ENCODE data around the gene MYO1H. TPM values are rescaled to one million over a fixed set of nuclear protein-coding genes. Genes with fewer than 3 reads are reported as not detected.

Gene MYO1H
- total and polyA plus RNA-seq, 2 of the 8 experiments (the other 6 are each of a cell fraction or from before 2014, with no cell fraction given): 0.03 TPM; not detected in 1

- Histone ChIP-seq H3K9ac (replicated peaks in 1 of 4; ENCODE audit: extremely low read depth in 1 of 4, low read depth in 3 of 4, low read length in 3 of 4) (no peak overlapping the region), H3K14ac (ENCODE audit: insufficient read length) (no peak overlapping the region), H4K5ac (ENCODE audit: insufficient read length, low read depth, low read length) (no peak overlapping the region), H3K4me3 (ENCODE audit: extremely low read depth in 1 of 4, insufficient read depth in 2 of 4, low read depth in 3 of 4, low read length in 4 of 4) (no peak overlapping the region), H4K91ac (replicated peaks; ENCODE audit: insufficient read length, low read length) (no peak overlapping the region), H3K56ac (replicated peaks; ENCODE audit: insufficient read length, low read depth, low read length) (no peak overlapping the region), H2BK20ac (ENCODE audit: low read length) (no peak overlapping the region), H3K27ac (ENCODE audit: low read depth, low read length) (no peak overlapping the region), H2BK12ac (ENCODE audit: low read depth, low read length) (no peak overlapping the region), H3K4me1 (replicated peaks in 1 of 4; ENCODE audit: control insufficient read depth in 3 of 4, insufficient read depth in 4 of 4, low read length in 3 of 4) (no peaks in the 10 kb centered on the region), H3K23ac (ENCODE audit: insufficient read length) (no peak overlapping the region), H2BK5ac (ENCODE audit: low read depth, low read length) (no peak overlapping the region), H3K79me1 (ENCODE audit: low read depth, low read length) (no peaks in the 10 kb centered on the region), H3K18ac (ENCODE audit: extremely low read depth, low read length) (no peak overlapping the region), H3K9me3 (ENCODE audit: insufficient read depth in 2 of 2, low read depth in 1 of 2, low read length in 1 of 2) (no peaks in the 10 kb centered on the region), H3K23me2 (ENCODE audit: low read depth, low read length) (no peaks in the 10 kb centered on the region), H4K20me1 (replicated peaks in 1 of 2; ENCODE audit: control insufficient read depth in 1 of 2, insufficient read depth in 2 of 2, low read length in 2 of 2) (peaks cover 0 to 2% of the 10 kb centered on the region in 2 experiments), H3K4ac (replicated peaks; ENCODE audit: insufficient read length, low read depth, low read length) (no peak overlapping the region), H2AK5ac (ENCODE audit: low read depth, low read length) (no peak overlapping the region), H3K27me3 (replicated peaks in 1 of 4; ENCODE audit: control insufficient read depth in 3 of 4, extremely low read depth in 1 of 4, insufficient read depth in 3 of 4, low read length in 3 of 4) (peaks cover 2 to 19% (median 10%) of the 10 kb centered on the region in 4 experiments), H3K36me3 (ENCODE audit: control insufficient read depth in 2 of 4, insufficient read depth in 4 of 4, low read length in 3 of 4) (no peaks in the 10 kb centered on the region), H3K79me2 (ENCODE audit: control insufficient read depth in 1 of 2, insufficient read depth in 2 of 2, low read length in 2 of 2) (no peaks in the 10 kb centered on the region), H2BK15ac (ENCODE audit: low read length) (no peak overlapping the region), H4K8ac (ENCODE audit: extremely low read depth, insufficient read depth, low read length) (no peak overlapping the region), H2AFZ (ENCODE audit: low read length) (no peak overlapping the region), H3K4me2 (ENCODE audit: insufficient read depth in 1 of 2, low read depth in 2 of 2, low read length in 2 of 2) (no peak overlapping the region), H2BK120ac (replicated peaks; ENCODE audit: low read depth, low read length) (no peak overlapping the region)
- FAIRE-seq (no peak), DNase-seq (ENCODE audit: low read depth in 1 of 2, low spot score in 2 of 2) (no peak)
- 76% methylated on average over 5 of the region's 5 CpGs; no CpG with 5 or more reads in 1 of the 2 experiments for WGBS, 2 experiments (ENCODE audit: extremely low coverage in 1 of 2, insufficient coverage in 1 of 2, insufficient read length in 1 of 2, insufficient replicate concordance in 2 of 2, low coverage in 1 of 2, low lambda C conversion rate in 2 of 2, missing lambda C conversion rate in 1 of 2)
- ChIA-PET CTCF (ENCODE audit: partially characterized antibody) (interaction anchor here (0.8 to 2.3 kb wide), 6 partner anchors 12 to 85 kb away, joined by 4 to 9 read pairs (median 6); no protein-coding TSS in a partner anchor), POLR2A (ENCODE audit: partially characterized antibody) (interaction anchor here (0.7 to 1.5 kb wide), 3 partner anchors 9 to 13 kb away, joined by 3 read pairs; no protein-coding TSS in a partner anchor)
- no peak for TF ChIP-seq KDM1A (IDR thresholded peaks at IDR 0.05; ENCODE audit: borderline replicate concordance, low read length)
- no peak for TF ChIP-seq JUND (IDR thresholded peaks at IDR 0.05; ENCODE audit: low read length)
- TF ChIP-seq CREB1 (IDR thresholded peaks at IDR 0.05): no peak
- TF ChIP-seq BACH1 (IDR thresholded peaks at IDR 0.05; ENCODE audit: low read length): no peak
- no peak for TF ChIP-seq RAD21 (IDR thresholded peaks at IDR 0.05 in 1 of 2, conservative IDR thresholded peaks at IDR 0.05 in 1 of 2; ENCODE audit: low read depth in 2 of 2, low read length in 2 of 2)
- TF ChIP-seq TCF12 (IDR thresholded peaks at IDR 0.05; ENCODE audit: low read depth, low read length): no peak
- no peak for TF ChIP-seq SAP30 (IDR thresholded peaks at IDR 0.05; ENCODE audit: insufficient read depth, insufficient replicate concordance, low read length)
- TF ChIP-seq GTF2F1 (IDR thresholded peaks at IDR 0.05; ENCODE audit: borderline replicate concordance, low read depth, low read length): no peak
- TF ChIP-seq SP4 (IDR thresholded peaks at IDR 0.05; ENCODE audit: low read length): no peak
- no peak for TF ChIP-seq SIX5 (IDR thresholded peaks at IDR 0.05; ENCODE audit: low read depth, low read length)
- TF ChIP-seq ZNF274 (IDR thresholded peaks at IDR 0.05; ENCODE audit: borderline replicate concordance, extremely low read depth, low read length): no peak
- TF ChIP-seq ATF2 (IDR thresholded peaks at IDR 0.05; ENCODE audit: low read length): no peak
- no peak for TF ChIP-seq TBP (IDR thresholded peaks at IDR 0.05; ENCODE audit: low read depth, low read length)
Observed at GRCh38 chr12:109302770-109303169, 44.9 kb upstream of the MYO1H start.
